Left lung (tissue), 10 donors: ENCODE data around the gene PPID. TPM values are rescaled to one million over a fixed set of nuclear protein-coding genes. Genes with fewer than 3 reads are reported as not detected.

Experiments used
- ATAC-seq: fragments of 200-7000 bp; cut with Tn5 transposase; one replicate; pipeline ENCODE4 v1.9.1; 2020; ENCODE audit warnings: moderate library complexity
- DNase-seq, 4 donors: peaks; one replicate each; pipeline ENCODE4 v3.0.0-alpha.2; 2013 to 2020
- H3K27ac ChIP-seq, 2 donors: fragments of 200-600 bp; sonication (generic) in 1 of 2; one replicate each; pipeline versions ENCODE4 v1.5.0 to v1.8.0; 2020 to 2021
- H3K27me3 ChIP-seq, 2 donors: fragments of 200-600 bp; sonication (generic) in 1 of 2; one replicate each; pipeline versions ENCODE4 v1.5.0 to v1.8.0; 2020 to 2021
- H3K36me3 ChIP-seq, 2 donors: fragments of 200-600 bp; sonication (generic) in 1 of 2; one replicate each; pipeline versions ENCODE4 v1.5.0 to v1.8.0; 2020 to 2021
- H3K4me1 ChIP-seq, 2 donors: fragments of 200-600 bp; one replicate each; pipeline ENCODE4 v1.8.0; 2021
- H3K4me3 ChIP-seq, 2 donors: fragments of 200-600 bp; sonication (generic) in 1 of 2; one replicate each; pipeline versions ENCODE4 v1.5.0 to v1.8.0; 2020 to 2021; ENCODE audit warnings: mild to moderate bottlenecking in 1 of 2
- H3K9me3 ChIP-seq, 2 donors: fragments of 200-600 bp; sonication (generic) in 1 of 2; one replicate each; pipeline versions ENCODE4 v1.5.0 to v1.8.0; 2020 to 2021
- intact Hi-C, 2 donors: fragments of 100-400 bp; cut with DNase I; formaldehyde crosslinking; loops; one replicate each; pipeline versions ENCODE4 v1.11.2 to v1.14.2; 2022
- polyA plus RNA-seq, 6 donors: library from polyadenylated mRNA; unstranded; fragments of 120-200 nt; gene quantifications; one replicate each; pipeline ENCODE4 v1.2.1, GENCODE V29; 2013; ENCODE audit not compliant: insufficient read length in 6 of 6
- total RNA-seq, 2 donors: library from RNA; stranded (reverse); fragmentation: NEBNext Ultra II Directional; extraction: Animal tissue kit (Norgen Biotek cat#: 25700); gene quantifications; one replicate each; pipeline ENCODE4 v1.2.1, GENCODE V29; 2021
- TF ChIP-seq, protein P1 (sequence below), 2 donors: fragments of 200-600 bp; sonication (generic) in 1 of 2; IDR thresholded peaks; one replicate each; pipeline versions ENCODE4 v1.5.0 to v1.8.0; 2021; ENCODE audit warnings: antibody characterized with exemption in 2 of 2
- donor health status: DM: no; HTN: yes; CAD: no.
- donor health status: DM: no; HTN: no; CAD: no.

Gene PPID
- total and polyA plus RNA-seq, 8 donors = 24.2 to 63.0 (median 53.0) TPM

GRCh38 chr4:158768555-158769174 lies 45.5 kb upstream of the PPID start, which contains the start of gene FNIP2:
Gene FNIP2 (plus strand): TSS chr4:158769026. CDS start chr4:158769213, 187 bp downstream.
- intact Hi-C loops = no loop called here
- Histone ChIP-seq H3K27me3 (no peaks in the 10 kb centered on the region), H3K4me3 (peak within 1 kb of the TSS; percentile 66 to 81), H3K4me1 (peaks cover 0 to 67% of the 10 kb centered on the region in 2 donors), H3K36me3 (no peaks in the 10 kb centered on the region), H3K27ac (peak within 1 kb of the TSS; percentile 87 to 89), H3K9me3 (no peaks in the 10 kb centered on the region)
- peak; percentile 76 to 95 (median 86) for DNase-seq
- ATAC-seq = peak; percentile 91
- TF ChIP-seq, protein P1, sequence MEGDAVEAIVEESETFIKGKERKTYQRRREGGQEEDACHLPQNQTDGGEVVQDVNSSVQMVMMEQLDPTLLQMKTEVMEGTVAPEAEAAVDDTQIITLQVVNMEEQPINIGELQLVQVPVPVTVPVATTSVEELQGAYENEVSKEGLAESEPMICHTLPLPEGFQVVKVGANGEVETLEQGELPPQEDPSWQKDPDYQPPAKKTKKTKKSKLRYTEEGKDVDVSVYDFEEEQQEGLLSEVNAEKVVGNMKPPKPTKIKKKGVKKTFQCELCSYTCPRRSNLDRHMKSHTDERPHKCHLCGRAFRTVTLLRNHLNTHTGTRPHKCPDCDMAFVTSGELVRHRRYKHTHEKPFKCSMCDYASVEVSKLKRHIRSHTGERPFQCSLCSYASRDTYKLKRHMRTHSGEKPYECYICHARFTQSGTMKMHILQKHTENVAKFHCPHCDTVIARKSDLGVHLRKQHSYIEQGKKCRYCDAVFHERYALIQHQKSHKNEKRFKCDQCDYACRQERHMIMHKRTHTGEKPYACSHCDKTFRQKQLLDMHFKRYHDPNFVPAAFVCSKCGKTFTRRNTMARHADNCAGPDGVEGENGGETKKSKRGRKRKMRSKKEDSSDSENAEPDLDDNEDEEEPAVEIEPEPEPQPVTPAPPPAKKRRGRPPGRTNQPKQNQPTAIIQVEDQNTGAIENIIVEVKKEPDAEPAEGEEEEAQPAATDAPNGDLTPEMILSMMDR (IDR thresholded peaks at IDR 0.05) = no peak

- Histone ChIP-seq H3K4me1 (peaks cover 0 to 56% of the 10 kb centered on the region in 2 donors), H3K9me3 (no peaks in the 10 kb centered on the region), H3K4me3 (no peak overlapping the region), H3K36me3 (no peaks in the 10 kb centered on the region), H3K27ac (peak overlapping the region in 1 of 2 donors; percentile 28), H3K27me3 (no peaks in the 10 kb centered on the region)
- DNase-seq = no peak
- intact Hi-C loops = no loop called here
- no peak for ATAC-seq
- TF ChIP-seq, protein P1 (IDR thresholded peaks at IDR 0.05) = no peak
Measured at GRCh38 chr4:158767451-158767850, 44.3 kb upstream of the PPID start.

DNA sequence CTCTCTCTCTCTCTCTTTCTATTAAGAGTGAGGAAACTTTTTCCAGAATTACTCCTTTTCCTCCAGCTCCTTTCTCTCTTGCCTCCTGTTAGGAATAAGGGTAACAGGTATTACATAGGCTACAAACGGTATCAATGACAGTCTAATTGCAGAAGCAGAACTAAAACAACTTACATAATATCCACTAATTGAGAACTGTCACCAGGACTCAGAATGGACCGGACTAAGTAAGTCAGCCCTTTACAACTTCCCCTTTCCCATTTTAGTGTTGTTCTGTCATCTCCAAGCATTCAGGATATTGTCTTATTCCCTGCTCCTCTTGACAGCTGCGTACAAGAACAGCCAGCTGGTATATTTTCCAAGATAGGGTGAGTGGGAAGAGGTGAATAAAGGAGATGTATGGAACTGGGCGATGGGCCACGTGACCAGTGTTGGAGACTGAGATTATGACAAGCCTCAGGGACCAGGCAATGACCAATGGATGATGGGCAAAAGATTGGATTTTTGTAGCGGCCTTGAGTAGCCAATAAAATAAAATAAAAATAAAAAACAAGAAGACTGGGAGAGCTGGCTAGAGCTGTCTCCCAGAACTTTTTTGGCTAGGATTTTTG lies 43.3 kb upstream of the PPID start:
- TF ChIP-seq, protein P1 (IDR thresholded peaks at IDR 0.05) = no peak
- H3K4me3 ChIP-seq = no peak overlapping the region
- no peak for ATAC-seq
- no peaks in the 10 kb centered on the region for H3K27me3 ChIP-seq
- no peaks in the 10 kb centered on the region for H3K9me3 ChIP-seq
- intact Hi-C loops = no loop called here
- no peak for DNase-seq
- H3K4me1 ChIP-seq = peaks cover 0 to 47% of the 10 kb centered on the region in 2 donors
- H3K36me3 ChIP-seq = no peaks in the 10 kb centered on the region
- peak overlapping the region in 1 of 2 donors; percentile 28 for H3K27ac ChIP-seq

DNA sequence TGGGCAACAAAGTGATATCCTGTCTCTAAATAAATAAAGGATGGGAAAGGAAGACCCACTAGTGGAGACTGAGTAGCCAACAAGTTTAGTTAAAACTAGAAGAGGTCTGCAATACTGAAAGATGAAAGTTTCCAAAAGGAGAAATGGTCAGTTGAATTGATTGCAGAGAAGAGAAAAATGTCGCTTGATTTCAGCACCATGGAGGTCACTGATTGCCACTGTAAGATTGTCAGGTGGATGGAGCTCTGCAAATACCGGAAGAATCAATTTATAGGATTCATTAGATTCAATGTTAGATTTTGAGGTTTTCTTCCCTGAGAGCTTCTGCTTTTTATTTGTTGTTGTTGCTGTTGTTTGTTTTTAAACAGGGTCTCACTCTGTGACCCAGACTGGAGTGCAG lies 40.3 kb upstream of the PPID start:
- Histone ChIP-seq H3K4me3 (no peak overlapping the region), H3K27ac (no peak overlapping the region), H3K4me1 (peaks cover 0 to 25% of the 10 kb centered on the region in 2 donors), H3K36me3 (no peaks in the 10 kb centered on the region), H3K9me3 (no peaks in the 10 kb centered on the region), H3K27me3 (no peaks in the 10 kb centered on the region)
- TF ChIP-seq, protein P1 (IDR thresholded peaks at IDR 0.05) = no peak
- DNase-seq (no peak), ATAC-seq (no peak)
- intact Hi-C loops = no loop called here

GRCh38 chr4:158762553-158762952 lies 39.4 kb upstream of the PPID start:
- Histone ChIP-seq H3K4me3 (no peak overlapping the region), H3K36me3 (no peaks in the 10 kb centered on the region), H3K27me3 (no peaks in the 10 kb centered on the region), H3K27ac (no peak overlapping the region), H3K4me1 (peaks cover 0 to 16% of the 10 kb centered on the region in 2 donors), H3K9me3 (no peaks in the 10 kb centered on the region)
- TF ChIP-seq, protein P1 (IDR thresholded peaks at IDR 0.05) = no peak
- DNase-seq = no peak
- ATAC-seq = no peak
- intact Hi-C loops = no loop called here
